GM18508 (cell line): ENCODE results near the gene STX8.

Experiments
- ATAC-seq: cut with Tn5 transposase; IDR thresholded peaks from one replicate; pipeline ENCODE4 v1.9.1; 2021; ENCODE audit warnings: moderate number of reproducible peaks; ENCODE audit not compliant: insufficient read depth, unreplicated experiment

The STX8 gene

DNA sequence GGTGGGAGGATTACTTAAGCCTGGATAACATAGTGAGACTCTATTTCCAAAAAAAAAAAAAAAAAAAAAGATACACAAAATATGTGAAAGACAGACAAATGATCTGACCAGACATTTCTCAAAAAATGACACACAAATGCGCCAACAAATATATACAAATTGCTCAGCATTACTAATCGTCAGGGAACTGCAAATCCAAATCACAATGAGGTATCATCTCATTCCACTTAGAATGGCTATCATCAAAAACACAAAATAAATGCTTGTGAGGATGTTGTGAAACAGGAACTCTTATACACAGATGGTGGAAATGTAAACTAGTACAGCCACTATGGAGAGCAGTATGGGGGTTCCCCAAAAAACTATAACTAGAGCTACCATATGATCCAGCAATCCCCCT is 62.4 kb downstream of the STX8 start:
- no peak for ATAC-seq

DNA sequence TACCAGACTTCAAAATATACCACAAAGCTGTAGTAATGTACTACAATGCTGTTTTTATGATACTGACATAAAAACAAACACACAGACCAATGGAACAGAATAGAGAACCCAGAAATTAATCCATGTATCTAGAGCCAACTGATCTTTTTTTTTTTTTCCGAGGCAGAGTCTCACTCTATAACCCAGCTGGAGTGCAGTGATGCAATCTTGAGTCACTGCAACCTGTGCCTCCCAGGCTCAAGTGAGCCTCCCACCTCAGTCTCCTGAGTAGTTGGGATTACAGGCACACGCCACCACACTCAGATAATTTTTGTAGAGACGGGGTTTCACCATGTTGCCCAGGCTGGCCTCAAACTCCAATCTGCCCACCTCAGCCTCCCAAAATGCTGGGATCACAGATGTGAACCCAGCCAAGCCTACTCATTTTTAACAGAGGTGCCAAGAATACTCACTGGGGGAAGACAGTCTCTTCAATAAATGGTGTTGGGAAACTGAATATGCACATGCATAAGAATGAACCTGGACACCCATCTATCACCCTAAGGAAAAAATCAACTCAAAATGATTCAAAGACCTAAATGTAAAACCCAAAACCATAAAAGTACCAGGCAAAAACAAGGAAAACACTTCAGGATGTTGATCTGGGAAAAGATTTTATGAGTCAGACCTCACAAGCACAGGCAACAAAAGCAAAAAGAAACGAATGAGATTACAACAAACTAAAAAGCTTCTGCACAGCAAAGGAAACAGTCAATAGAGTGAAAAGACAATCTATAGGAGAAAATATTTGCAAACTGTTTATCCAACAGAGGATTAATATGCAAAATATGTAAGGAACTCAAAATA is 63.1 kb downstream of the STX8 start:
- no peak for ATAC-seq

DNA sequence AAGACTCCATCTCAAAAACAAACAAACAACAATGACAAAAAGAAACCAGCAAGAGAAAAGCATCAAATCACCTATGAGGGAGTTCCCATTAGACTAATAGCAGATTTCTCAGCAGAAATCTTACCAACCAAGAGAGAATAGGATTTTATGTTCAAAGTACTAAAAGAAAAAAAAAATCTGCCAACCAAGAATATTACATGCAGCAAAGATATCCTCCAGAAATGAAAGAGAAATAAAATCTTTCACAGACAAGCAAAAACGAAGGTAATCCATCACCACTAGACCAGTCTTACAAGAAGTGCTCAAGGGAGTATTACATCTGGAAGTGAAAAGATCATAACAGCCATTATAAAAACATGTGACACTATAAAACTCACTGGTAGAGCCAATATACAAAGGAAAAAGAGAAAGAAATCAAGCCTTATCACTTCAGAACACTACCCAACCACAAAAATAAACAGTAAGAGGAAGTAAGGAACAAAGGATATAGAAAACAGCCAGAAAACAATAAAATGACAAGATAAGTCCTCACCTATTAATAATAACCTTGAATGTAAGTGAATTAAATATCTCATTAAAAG is 66.3 kb downstream of the STX8 start:
- no peak for ATAC-seq

DNA sequence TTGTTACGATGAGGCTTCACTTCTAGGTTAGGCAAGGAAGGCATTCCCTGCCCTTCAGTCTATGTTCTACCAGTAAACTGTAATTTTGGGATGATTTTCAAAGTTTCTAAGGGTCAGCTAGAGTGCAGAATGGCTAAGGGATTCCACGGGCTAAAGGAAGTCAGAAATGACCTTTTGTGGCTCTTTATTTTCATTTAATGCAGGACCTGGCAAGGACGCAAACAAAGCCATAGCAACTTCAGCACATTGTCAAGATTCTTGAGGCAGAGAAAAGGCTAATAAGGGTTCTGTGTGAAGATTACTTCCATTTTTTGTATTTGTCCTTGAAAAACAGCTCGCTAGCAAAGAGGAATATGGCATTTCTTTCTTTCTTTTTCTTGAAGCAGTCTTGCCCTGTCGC is 76.6 kb downstream of the STX8 start:
- ATAC-seq: no peak

DNA sequence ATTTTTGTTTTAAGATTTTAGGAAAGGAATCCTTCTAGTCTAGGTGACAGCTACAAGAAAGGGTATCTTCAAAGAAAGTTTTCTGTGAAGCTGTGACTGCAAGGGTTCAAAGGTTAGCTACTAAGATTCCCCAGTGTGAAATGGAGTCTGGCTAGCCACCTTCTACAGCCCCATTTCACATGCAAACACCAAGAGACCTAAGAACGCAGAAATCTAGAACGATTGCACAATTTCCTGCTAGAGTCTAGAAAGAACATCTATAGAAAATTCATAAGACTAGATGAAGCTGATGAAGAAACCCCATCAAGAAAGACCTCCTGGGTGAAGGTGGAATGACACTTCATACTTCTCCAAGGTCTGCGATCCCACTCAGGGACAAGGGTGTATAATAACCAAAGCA is 77.1 kb downstream of the STX8 start:
- no peak for ATAC-seq

DNA sequence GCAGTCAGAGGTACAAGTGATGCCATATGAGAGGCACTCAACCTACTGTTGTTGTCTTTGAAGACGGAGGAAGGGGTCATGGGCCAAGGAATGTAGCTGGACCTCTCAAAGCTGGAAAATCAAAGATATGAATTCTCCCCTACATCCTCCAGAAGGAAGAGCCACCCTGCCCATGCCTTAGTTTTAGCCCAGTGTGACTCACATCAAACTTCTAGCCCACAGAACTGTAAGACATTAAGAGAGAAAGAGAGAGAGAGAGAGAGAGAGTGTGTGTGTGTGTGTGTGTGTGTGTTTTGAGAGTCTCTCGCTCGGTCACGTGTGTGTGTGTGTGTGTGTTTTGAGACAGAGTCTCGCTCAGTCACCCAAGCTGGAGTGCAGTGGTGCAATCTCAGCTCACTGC is 87.1 kb downstream of the STX8 start:
- ATAC-seq: no peak

DNA sequence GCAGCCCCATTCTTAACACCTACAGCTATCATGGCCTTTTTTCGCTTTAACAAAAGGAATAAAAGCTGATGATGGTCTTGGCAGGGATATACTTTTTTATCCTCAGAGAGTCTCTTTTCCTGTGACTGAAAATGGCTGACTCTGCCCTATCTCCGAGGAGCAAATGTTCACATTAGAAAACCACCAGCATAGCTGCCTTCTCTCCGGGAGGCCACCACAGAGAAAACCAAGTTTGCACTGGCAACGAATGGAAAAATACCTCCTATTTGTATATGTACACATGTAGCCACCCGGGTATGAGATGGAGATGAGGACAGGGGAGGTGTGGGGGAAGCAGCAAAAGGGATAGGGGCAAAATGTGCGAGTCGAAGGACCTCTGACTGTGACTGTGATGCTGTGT is 88.2 kb downstream of the STX8 start:
- no peak for ATAC-seq

DNA sequence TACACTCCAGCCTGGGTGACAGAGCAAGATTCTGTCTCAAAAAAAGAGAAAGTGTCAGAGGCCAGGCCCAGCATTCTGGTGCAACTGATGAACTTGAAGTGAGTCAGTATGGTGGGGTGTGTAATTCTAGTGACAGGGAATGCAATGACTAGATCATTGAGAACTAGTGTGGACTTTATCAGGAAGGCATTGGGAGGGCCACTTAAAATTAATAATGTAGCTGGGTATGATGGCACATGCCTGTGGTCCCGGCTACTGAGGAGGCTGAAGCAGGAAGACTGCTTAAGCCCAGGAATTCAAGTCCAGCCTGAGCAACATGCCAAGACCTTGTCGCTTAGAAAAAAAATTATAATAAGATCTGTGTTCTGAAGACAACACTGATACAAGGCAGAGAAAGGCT is 90.8 kb downstream of the STX8 start:
- ATAC-seq: no peak

DNA sequence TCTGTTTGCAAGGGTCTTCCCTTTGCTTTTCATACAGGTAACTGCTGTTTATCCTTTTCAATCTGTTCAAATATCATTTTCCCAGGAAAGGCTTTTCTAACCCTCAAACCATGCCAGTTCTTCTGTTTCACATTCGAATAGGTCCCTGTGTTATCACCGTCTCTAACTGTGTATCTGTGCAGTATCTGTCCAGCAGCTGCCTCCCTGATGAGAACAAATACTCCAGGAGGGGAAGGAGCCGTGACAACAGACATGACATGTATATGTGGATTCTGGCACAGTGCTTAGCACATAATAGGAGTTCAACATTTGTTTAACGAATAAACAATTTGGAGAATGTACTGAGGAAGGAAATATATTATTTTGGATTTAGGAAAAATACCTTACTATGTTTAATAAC is 95.7 kb downstream of the STX8 start:
- no peak for ATAC-seq

DNA sequence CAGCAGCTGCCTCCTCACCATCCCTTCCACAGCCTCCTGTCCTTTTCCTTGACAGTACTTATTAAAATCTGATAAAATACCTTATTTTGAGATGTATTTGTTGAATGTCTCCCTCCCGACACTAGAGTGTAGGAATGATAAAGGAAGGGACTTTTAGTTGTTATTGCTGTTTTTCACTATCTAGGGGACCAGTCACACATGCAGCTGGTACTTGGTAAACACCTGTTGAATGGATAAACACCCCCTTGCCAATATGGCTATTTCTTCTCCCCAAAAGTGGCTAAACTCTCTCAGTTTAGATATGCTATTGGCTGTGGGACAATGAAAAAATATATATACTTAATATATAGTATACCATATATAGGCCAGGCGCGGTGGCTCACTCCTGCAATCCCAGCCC is 96.7 kb downstream of the STX8 start:
- no peak for ATAC-seq

DNA sequence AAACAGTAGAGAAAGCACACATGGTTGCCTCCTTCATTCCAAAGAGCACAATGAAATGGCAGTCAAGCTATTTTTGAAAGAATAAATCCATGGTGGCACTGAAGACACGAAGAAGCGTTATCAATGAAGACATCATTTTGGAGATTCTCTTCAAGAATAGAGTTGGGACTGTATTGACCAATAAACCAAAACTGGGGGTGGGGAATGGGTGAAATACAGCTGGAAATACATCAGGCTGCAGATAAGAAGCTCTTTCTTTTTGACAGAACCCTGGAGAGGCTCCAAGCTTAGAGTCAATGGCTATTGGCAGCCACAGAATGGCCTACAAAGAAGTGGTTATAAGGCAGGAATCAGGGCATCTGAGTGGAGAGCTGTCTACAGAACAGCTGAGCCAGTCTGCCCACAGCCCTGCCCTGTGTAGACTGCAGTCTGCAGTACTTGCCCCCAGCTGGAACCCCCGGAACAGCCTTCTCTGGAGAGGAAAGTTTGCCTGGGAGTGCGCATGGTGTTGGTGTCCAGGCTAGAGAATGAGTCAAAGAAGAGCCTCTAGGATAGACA is 100.4 kb downstream of the STX8 start:
- no peak for ATAC-seq

DNA sequence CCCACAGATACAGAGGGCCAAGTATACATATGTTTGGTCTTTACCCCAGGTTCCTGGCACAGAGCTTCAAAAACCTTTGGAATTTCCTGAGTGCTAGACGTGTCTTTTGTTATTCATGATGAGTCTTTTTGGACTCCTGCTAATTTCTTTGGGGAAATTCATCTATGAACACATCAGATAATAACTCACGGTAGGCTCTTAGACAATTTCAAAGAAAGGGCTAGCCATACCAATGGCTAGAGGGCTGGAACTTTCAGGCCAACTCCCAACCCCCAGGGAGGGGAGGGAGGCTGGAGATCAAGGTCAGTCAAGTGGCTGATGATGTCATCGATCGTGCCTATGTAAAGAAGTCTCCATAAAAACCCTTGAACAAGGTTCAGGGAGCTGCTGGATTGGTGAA is 101.9 kb downstream of the STX8 start:
- no peak for ATAC-seq

DNA sequence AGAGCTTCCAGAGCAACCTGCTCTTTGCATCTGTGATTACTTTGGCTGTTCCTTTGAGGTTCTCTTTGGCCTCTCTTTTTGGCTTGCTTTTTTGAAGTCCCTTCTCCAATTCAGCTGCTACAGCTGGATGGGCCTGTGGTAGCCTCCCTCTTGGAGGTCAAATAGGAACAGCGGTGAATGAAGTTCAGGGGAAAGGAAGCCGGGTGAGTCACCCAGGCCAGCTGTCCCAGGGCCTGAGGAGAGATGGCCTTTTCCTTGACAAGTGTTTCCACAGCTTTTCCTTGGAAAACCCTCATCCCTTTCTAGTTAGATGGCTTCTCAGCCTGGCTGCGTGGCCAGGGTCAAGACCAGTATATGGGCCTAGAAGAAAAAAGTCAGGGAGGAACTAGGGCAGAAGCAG is 103.1 kb downstream of the STX8 start:
- ATAC-seq: no peak

DNA sequence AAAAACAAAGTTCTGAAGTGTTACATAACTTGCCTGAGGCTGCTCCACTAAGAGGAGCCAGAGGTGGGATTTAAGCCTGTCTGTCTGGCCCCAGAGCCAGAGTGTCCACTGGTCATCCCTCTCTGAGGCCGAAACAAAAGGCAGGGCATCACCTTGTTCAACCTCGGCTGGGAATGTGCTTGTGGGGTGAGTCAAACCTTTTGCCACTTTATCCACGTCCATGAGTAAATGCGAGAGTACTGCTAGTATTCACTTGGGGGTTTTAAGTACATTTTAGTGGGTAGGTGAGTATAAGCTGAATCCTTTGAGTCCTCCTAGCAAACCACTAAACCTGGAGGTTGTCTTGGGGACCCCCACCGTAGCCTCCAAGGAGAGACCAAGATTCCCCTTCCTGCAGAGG is 103.5 kb downstream of the STX8 start:
- ATAC-seq: no peak

DNA sequence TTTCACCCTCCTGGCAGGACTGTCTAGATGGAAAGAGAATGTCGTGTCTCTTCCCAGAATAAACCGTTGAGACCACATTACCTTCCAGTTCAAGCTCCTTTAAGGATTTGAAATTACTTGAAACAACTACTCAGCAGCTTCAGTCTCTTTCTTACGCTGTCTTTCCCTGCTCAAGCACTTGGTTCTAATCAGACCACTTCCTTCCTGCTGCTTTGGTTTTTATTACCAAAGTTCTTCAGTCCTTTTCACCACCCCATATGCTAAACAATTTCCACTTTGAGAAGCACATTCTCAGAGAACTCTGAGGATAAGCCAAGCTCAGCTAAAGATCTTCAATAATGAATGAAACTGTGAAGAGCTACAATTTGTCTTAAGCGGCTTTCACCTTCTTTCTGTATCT is 105.4 kb downstream of the STX8 start:
- no peak for ATAC-seq

DNA sequence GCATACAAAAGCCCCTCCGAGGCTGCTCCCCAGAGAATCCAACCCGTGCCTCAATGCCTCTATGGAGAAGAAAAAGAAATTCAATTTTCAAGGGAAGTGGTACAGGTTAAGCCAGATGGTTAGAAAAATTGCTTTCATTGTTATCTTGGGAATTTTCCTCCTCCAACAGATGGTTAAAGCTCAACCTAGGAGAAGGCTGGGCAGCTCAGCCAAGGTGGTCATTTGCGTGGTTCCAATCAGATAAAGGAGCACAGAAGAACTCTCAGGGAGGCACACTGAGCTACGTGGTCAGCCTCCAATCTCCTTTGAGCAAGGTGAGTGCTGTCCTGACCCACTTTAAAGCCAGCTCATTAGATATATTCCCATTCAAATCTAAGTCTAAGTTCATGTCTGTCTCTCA is 106.7 kb downstream of the STX8 start:
- ATAC-seq: no peak

DNA sequence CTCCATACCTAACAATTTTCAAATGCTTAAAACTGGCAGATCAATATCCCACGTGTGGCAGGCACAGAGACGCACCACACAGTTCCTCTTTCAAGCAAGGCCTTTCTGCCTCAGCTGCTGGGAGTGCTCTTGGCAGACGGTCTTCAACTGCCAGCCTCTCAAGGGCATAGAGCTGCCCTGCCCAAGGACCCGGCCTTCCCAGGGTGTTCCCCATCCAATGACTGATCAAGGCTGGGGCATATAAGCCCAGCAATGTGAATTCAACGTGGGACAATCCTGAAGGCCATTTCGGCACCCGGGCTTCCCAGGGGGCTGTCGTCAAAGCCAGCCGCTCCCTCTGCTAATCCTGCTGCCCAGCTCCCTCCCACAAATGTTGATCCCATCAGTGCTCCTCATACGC is 107.1 kb downstream of the STX8 start:
- no peak for ATAC-seq

DNA sequence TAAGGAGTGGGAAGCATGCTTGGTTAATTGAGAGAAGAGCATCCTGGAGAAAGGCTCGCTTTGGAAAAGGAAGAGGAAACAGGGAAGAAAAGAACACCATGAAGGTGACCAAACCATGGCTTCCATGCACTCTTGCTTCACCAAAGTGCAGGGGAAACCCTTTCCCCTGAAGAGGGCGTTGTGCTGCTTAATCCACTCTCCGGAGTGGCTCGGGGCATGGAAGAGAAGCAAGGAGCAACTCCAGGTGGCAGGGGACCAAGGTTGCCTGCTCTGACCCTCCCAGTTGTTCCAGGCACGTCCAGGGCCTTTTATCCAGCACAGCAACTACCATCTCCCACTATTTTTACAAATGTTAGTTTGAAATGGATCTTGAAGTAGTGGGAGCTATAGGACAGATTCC is 108.1 kb downstream of the STX8 start:
- no peak for ATAC-seq

DNA sequence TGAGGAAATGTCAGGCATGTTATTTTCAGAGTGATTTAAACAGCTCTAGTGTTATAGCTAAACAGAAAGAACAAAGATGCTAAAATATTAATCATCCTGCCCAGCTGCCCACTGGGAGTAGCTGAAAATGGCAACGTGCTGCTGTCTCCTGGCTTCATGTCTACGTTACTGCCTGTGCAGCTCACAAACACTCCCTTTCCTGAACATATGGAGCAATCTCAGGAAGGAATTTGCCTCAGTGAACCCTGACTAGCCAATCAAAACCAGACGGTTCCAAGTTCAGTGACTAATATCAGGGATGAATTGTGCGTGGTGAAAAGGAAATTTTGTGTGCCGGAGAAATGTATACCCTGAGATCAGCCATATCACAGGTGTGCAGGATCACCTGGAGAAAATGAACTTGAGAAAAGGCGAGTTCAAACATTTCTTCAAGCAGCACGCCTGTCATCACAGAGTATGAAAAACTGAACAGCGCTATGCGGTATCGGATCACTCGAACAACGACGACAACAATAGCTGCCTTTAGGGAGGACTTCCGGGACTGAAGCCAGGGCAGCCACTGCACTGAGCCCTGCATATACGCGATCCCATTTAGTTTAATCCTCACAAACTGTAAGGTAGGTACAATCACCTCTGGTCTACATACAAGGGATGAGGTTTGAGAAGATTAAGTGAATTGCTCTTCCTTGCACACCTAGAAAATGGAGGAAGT is 110.3 kb downstream of the STX8 start:
- no peak for ATAC-seq

DNA sequence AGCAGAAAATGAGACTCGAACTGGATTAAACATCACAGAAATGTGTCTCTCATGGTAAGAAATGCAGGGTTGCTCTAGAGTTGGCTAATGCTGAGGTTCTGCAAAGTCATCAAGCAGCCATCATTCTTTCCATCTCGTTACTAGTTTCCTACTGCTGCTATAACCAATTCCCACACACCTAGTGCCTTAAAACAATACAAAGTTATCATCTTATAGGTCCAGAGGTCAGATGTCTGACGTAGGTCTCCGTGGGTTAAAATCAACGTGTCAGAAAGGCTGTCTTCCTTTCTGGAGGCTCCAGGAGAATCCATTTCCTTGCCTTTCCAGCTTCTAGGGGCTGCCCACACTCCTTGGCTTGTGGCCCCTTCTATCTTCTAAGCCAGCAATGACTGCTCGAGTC is 118.6 kb downstream of the STX8 start:
- ATAC-seq: no peak

DNA sequence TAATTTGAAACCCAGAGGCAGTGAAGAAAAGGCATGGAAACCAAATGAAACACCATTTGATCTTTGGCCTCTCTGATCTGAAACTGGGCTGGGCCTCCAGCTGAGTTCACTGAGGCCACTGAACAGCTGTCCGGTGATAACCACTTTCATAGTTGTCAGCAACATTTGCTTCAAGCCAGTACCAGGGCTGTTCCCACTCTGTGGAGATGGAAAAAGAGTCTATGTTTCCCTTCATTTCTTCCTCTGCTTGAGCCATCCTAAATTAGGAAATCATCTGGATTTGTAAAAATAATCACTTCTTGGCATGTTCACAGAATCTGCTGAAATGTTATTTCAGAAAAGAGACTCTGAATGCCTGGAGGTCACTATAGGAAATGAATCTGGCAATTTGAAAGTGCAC is 119.3 kb downstream of the STX8 start:
- ATAC-seq: no peak
